SK-N-MC (cell line): ENCODE measurements around the gene MLYCD.

ENCODE experiments used
- EZH2 ChIP-seq: fragments of 200-600 bp; sonication (generic); IDR thresholded peaks from one replicate; pipeline ENCODE4 v1.6.1; 2017; ENCODE audit warnings: antibody characterized with exemption
- FOXP2 ChIP-seq: optimal IDR thresholded peaks from 2 replicates; pipeline ENCODE3; 2011; ENCODE audit warnings: mild to moderate bottlenecking, moderate library complexity; ENCODE audit not compliant: insufficient read depth; ENCODE audit errors: extremely low read length, control extremely low read depth

GRCh38 chr16:83954577-83955016 lies 55.7 kb downstream of the MLYCD start:
- no peak for TF ChIP-seq FOXP2
- no peak for TF ChIP-seq EZH2
